Ovary (tissue), 3 donors: ENCODE data around the gene DYNC1H1.
A peak's percentile ranks its signal among the peaks of the same experiment; 100 is the strongest.

Experiments
- EP300 ChIP-seq: sonication (generic); formaldehyde crosslinking; IDR thresholded peaks from one replicate; pipeline ENCODE4 v1.6.1; 2017; ENCODE audit warnings: antibody characterized with exemption
- POLR2A ChIP-seq: fragments of 450-650 bp; IDR thresholded peaks from one replicate; pipeline ENCODE4 v1.6.1; 2017; ENCODE audit warnings: antibody characterized with exemption, mild to moderate bottlenecking, moderate library complexity
- TF ChIP-seq, protein P1 (sequence below), 3 donors: fragments of 450-650 bp in 2 of 3; fragments of 200-600 bp in 1 of 3; IDR thresholded peaks; one replicate each; pipeline versions ENCODE4 v1.5.1 to v1.8.0; 2016 to 2022; ENCODE audit warnings: antibody characterized with exemption in 3 of 3, mild to moderate bottlenecking in 1 of 3
- donor health status: DM: no; HTN: no; CAD: no.

DNA sequence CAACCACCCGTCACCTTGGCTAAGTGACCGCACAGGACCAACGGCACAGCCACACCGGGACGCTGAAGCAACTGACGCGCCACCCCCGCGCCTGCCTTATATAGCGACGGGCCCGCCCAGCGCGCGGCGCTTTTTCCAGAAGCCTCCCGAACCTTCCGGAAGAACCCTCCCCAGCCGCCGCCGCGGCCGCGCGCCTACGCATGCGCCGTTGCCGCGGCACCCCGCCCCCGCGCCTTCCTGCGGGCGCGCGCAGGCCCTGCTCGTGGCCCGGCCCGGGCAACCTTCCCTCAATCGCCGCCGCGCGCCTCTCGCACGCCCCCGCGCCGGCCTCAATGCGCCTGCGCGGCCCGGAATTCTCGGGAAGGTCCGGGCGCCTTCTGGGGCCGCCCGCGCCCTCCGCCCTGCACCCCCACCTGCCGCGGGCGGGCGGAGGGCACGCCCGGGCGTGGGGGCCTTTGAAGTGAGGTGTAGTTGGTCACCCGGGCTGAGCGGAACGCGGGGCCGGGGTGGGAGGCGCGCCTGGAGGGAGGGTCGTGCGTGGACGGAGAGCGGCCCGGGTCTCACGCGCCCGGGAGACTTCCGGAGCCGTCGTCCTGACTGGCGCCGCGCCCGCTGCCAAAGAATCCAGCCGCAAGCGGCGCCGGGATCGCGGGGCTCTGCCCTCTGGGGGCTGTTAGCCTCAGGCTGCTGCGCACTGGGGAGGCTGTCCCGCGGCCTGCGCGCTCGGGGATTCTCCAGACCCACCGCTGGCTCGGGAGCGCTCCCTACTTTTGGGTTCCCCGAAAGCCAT, 122.8 kb downstream of the DYNC1H1 start, which contains the start of gene HSP90AA1:
- TF ChIP-seq, protein P1, sequence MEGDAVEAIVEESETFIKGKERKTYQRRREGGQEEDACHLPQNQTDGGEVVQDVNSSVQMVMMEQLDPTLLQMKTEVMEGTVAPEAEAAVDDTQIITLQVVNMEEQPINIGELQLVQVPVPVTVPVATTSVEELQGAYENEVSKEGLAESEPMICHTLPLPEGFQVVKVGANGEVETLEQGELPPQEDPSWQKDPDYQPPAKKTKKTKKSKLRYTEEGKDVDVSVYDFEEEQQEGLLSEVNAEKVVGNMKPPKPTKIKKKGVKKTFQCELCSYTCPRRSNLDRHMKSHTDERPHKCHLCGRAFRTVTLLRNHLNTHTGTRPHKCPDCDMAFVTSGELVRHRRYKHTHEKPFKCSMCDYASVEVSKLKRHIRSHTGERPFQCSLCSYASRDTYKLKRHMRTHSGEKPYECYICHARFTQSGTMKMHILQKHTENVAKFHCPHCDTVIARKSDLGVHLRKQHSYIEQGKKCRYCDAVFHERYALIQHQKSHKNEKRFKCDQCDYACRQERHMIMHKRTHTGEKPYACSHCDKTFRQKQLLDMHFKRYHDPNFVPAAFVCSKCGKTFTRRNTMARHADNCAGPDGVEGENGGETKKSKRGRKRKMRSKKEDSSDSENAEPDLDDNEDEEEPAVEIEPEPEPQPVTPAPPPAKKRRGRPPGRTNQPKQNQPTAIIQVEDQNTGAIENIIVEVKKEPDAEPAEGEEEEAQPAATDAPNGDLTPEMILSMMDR (IDR thresholded peaks at IDR 0.05), result peak in 2 of 3 donors; percentile 14 to 24
- TF ChIP-seq POLR2A (peak; percentile 90), EP300 (no peak)
